ENCODE data around the gene PTPRG.

The PTPRG gene

DNA sequence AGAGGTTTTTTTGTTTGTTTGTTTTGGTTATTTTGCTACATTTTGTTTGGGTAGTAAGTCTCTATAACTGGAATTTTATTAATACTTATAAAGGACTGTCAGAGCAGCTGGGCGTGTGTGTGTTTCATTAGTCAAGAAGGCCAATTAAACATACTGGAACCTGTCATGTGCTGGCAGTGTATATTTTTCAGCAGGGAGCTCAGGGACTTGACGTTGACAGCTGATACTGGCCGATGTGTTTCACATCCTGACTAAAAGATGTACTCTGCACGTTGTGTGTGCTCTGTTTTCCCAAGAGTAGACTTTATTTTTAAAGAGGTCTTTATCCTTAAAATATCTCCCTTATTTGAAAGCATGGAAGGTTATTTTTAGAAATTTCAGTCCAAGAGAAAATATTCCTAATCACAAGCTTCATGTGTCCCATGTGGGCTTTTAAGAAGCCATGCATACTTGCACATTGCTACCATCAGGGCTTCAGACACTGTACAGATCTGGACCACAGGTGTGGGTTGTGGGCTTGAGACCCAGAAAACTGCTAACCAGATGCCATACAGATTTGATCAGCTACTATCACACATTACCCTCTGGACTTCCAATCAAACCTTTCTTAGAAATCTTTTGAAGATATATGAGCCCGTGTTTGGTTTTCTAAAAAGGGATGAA, 676.0 kb downstream of the PTPRG start:
- no peak for TF ChIP-seq CEBPB (IDR thresholded peaks at IDR 0.05)
- no peak for TF ChIP-seq TCF12 (IDR thresholded peaks at IDR 0.05; ENCODE audit: low read depth)
- no peak for TF ChIP-seq EP300 (IDR thresholded peaks at IDR 0.05; ENCODE audit: borderline replicate concordance)
- TF ChIP-seq, protein P1, sequence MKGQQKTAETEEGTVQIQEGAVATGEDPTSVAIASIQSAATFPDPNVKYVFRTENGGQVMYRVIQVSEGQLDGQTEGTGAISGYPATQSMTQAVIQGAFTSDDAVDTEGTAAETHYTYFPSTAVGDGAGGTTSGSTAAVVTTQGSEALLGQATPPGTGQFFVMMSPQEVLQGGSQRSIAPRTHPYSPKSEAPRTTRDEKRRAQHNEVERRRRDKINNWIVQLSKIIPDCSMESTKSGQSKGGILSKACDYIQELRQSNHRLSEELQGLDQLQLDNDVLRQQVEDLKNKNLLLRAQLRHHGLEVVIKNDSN (IDR thresholded peaks at IDR 0.05): no peak
- no peak for TF ChIP-seq YY1 (IDR thresholded peaks at IDR 0.05; ENCODE audit: low read depth)
- TF ChIP-seq, protein P2, sequence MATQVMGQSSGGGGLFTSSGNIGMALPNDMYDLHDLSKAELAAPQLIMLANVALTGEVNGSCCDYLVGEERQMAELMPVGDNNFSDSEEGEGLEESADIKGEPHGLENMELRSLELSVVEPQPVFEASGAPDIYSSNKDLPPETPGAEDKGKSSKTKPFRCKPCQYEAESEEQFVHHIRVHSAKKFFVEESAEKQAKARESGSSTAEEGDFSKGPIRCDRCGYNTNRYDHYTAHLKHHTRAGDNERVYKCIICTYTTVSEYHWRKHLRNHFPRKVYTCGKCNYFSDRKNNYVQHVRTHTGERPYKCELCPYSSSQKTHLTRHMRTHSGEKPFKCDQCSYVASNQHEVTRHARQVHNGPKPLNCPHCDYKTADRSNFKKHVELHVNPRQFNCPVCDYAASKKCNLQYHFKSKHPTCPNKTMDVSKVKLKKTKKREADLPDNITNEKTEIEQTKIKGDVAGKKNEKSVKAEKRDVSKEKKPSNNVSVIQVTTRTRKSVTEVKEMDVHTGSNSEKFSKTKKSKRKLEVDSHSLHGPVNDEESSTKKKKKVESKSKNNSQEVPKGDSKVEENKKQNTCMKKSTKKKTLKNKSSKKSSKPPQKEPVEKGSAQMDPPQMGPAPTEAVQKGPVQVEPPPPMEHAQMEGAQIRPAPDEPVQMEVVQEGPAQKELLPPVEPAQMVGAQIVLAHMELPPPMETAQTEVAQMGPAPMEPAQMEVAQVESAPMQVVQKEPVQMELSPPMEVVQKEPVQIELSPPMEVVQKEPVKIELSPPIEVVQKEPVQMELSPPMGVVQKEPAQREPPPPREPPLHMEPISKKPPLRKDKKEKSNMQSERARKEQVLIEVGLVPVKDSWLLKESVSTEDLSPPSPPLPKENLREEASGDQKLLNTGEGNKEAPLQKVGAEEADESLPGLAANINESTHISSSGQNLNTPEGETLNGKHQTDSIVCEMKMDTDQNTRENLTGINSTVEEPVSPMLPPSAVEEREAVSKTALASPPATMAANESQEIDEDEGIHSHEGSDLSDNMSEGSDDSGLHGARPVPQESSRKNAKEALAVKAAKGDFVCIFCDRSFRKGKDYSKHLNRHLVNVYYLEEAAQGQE (IDR thresholded peaks at IDR 0.05; ENCODE audit: low read depth): no peak
- no peak for TF ChIP-seq ZBTB7A (IDR thresholded peaks at IDR 0.05; ENCODE audit: low read depth)
- no peak for TF ChIP-seq FOXM1 (IDR thresholded peaks at IDR 0.05; ENCODE audit: borderline replicate concordance, low read depth)

DNA sequence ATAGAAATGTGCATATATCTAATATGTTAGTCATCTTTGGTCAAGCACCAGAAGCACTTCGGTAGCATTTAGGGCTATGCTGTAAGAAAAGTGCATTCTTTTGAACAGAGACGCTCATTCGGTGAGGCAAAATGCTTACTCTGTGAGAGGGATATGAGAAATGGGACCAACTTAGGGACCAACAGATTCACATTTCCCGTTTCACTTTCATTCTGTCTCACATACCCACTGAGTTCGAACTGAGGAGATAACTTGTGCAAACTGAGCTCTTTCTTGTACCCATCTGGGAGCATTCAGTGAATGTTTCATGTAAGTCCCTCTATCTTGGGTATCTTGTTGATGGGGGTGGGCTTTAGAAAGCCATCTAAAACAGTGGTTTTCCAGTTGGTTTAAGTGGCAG, 676.6 kb downstream of the PTPRG start:
- TF ChIP-seq FOXM1 (IDR thresholded peaks at IDR 0.05; ENCODE audit: borderline replicate concordance, low read depth) (no peak), CREB1 (IDR thresholded peaks at IDR 0.05; ENCODE audit: low read depth) (no peak), ZBTB7A (IDR thresholded peaks at IDR 0.05; ENCODE audit: low read depth) (no peak)

DNA sequence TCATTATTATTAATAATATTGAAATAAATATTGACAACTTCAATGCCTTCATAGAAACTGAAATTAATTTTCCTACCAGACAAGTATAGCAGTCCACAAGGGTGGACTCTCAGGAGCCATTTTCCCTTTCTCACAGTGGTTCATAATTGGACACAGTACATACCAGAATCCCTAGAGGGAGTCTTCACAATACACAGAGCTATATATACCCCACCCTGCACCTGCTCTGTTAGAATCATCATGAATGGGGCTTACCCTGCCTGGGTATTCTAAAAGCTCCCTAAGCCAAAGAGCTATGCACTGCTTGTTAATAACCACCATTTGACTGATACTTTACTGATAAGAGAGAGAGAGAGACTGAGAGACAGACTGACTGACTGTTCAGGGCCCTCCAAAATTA, 677.1 kb downstream of the PTPRG start:
- TF ChIP-seq TCF12 (IDR thresholded peaks at IDR 0.05; ENCODE audit: low read depth): no peak
- TF ChIP-seq FOXM1 (IDR thresholded peaks at IDR 0.05; ENCODE audit: borderline replicate concordance, low read depth): no peak
- TF ChIP-seq, protein P2 (IDR thresholded peaks at IDR 0.05; ENCODE audit: low read depth): no peak
- TF ChIP-seq ZBTB7A (IDR thresholded peaks at IDR 0.05; ENCODE audit: low read depth): no peak
- no peak for TF ChIP-seq NFIC (IDR thresholded peaks at IDR 0.05)
- TF ChIP-seq TAF1 (IDR thresholded peaks at IDR 0.05; ENCODE audit: low read depth): no peak
- TF ChIP-seq CEBPB (IDR thresholded peaks at IDR 0.05): no peak
- TF ChIP-seq TEAD4 (IDR thresholded peaks at IDR 0.05): no peak
- TF ChIP-seq, protein P1 (IDR thresholded peaks at IDR 0.05): no peak
- no peak for TF ChIP-seq CREB1 (IDR thresholded peaks at IDR 0.05; ENCODE audit: low read depth)
- TF ChIP-seq EP300 (IDR thresholded peaks at IDR 0.05; ENCODE audit: borderline replicate concordance): no peak
- no peak for TF ChIP-seq EGR1 (IDR thresholded peaks at IDR 0.05)
- no peak for TF ChIP-seq YY1 (IDR thresholded peaks at IDR 0.05; ENCODE audit: low read depth)
- TF ChIP-seq, protein P3, sequence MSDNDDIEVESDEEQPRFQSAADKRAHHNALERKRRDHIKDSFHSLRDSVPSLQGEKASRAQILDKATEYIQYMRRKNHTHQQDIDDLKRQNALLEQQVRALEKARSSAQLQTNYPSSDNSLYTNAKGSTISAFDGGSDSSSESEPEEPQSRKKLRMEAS (IDR thresholded peaks at IDR 0.05): no peak
- no peak for TF ChIP-seq RAD21 (IDR thresholded peaks at IDR 0.05; ENCODE audit: low read depth)

DNA sequence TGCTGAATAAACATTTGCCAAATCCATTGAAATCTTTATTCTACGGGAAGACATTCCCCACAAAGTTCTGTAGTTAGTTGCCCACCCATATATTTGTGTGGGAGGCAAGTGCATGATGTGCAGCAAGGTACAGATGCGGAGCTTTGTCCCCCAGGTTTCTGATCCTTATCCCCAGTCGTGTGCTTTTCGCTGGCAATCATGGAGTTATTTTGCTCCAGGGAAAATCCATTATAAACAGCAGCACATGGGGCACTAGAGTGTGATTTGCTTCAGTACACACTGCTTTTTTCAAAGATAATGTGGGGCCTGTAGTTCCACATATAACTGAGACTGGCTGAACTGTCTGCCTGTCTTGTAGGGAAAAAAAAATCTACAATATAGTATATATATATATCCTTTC, 679.9 kb downstream of the PTPRG start:
- TF ChIP-seq, protein P2 (IDR thresholded peaks at IDR 0.05; ENCODE audit: low read depth): no peak
- TF ChIP-seq TAF1 (IDR thresholded peaks at IDR 0.05; ENCODE audit: low read depth) (no peak), TEAD4 (IDR thresholded peaks at IDR 0.05) (no peak), EP300 (IDR thresholded peaks at IDR 0.05; ENCODE audit: borderline replicate concordance) (no peak), YY1 (IDR thresholded peaks at IDR 0.05; ENCODE audit: low read depth) (no peak), TCF12 (IDR thresholded peaks at IDR 0.05; ENCODE audit: low read depth) (no peak), RAD21 (IDR thresholded peaks at IDR 0.05; ENCODE audit: low read depth) (no peak), NFIC (IDR thresholded peaks at IDR 0.05) (no peak), EGR1 (IDR thresholded peaks at IDR 0.05) (no peak)
- TF ChIP-seq, protein P3 (IDR thresholded peaks at IDR 0.05): no peak
- TF ChIP-seq, protein P1 (IDR thresholded peaks at IDR 0.05): no peak
